SK-N-SH (cell line): ENCODE measurements around the gene RHOXF2B. TPM values are rescaled to one million over a fixed set of nuclear protein-coding genes. Genes with fewer than 3 reads are reported as not detected.

Source experiments
- CHD2 ChIP-seq: fragments of 150-350 bp; IDR thresholded peaks from 2 replicates; pipeline ENCODE4 v1.6.1; 2018; ENCODE audit warnings: low read length; ENCODE audit not compliant: partially characterized antibody
- CTCF ChIP-seq: fragments of 200-600 bp; sonication (generic); IDR thresholded peaks from 2 replicates; pipeline ENCODE4 v1.6.1; 2017; ENCODE audit warnings: antibody characterized with exemption, mild to moderate bottlenecking, moderate library complexity
- RCOR1 ChIP-seq: fragments of 150-350 bp; IDR thresholded peaks from 2 replicates; pipeline ENCODE4 v1.6.1; 2017; ENCODE audit warnings: antibody characterized with exemption, low read length
- TAF1 ChIP-seq: IDR thresholded peaks from 2 replicates; pipeline ENCODE4 v1.6.1; 2012; ENCODE audit warnings: low read depth, mild to moderate bottlenecking, low read length, moderate library complexity, borderline replicate concordance
- polyA plus RNA-seq, 3 experiments: library from polyadenylated mRNA; depleted of rRNA; stranded (reverse); fragments of >200 nt; gene quantifications; 2 replicates each; pipeline ENCODE4 v1.2.3, GENCODE V29; 2012

The RHOXF2B gene
- polyA plus RNA-seq, 1 of the 3 experiments (the other 2 are of a cell fraction), result not detected

DNA sequence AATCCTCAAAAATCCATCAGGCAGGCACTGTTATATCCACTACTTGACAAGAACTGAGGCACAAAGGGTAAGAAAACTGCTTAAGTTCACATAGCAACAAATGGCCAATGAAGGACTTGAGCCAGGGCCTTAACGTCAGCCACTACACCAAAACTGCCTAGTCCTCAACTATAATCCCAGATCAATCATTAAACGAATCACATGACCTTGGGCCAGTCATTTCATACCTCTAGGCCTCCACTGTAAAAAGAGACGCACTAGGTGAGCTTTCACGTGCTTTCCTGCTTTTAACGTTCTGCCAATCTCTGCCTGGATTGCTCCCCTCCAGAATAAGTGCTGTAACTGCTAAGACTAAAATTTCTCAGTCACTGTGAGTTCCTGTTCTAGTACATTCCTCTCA is 54.7 kb downstream of the RHOXF2B start (continued):
- no peak for TF ChIP-seq CTCF
- no peak for TF ChIP-seq TAF1
- no peak for TF ChIP-seq RCOR1
- no peak for TF ChIP-seq CHD2

Other genes with a start within 250 kb of the RHOXF2B start
- gene UPF3B, start 224.7 kb downstream of the RHOXF2B start, polyA plus RNA-seq (2012; rRNA removed), result 8.5 and 8.9 TPM in 2 replicates
- 11.8 and 14.8 TPM in 2 replicates for gene RNF113A, start 206.0 kb downstream of the RHOXF2B start, polyA plus RNA-seq (2012; rRNA removed)
- gene NDUFA1, start 205.9 kb downstream of the RHOXF2B start, polyA plus RNA-seq (2012; rRNA removed), result 96.5 and 101 TPM in 2 replicates
- 0.16 and 0.23 TPM in 2 replicates for gene AKAP14, start 181.8 kb downstream of the RHOXF2B start, polyA plus RNA-seq (2012; rRNA removed)
- 4.1 and 4.2 TPM in 2 replicates for gene NKAP, start 133.9 kb downstream of the RHOXF2B start, polyA plus RNA-seq (2012; rRNA removed)
- 0.07 TPM in 1 of 2 replicates, not detected in the other for gene RHOXF1, start 38.2 kb upstream of the RHOXF2B start, polyA plus RNA-seq (2012; rRNA removed)
- gene RHOXF2, start 80.9 kb upstream of the RHOXF2B start, polyA plus RNA-seq (2012; rRNA removed), result not detected in 2 replicates
- 1.2 and 1.5 TPM in 2 replicates for gene ZBTB33, start 173.1 kb upstream of the RHOXF2B start, polyA plus RNA-seq (2012; rRNA removed)
- 0.03 and 0.08 TPM in 2 replicates for gene TMEM255A, start 233.8 kb upstream of the RHOXF2B start, polyA plus RNA-seq (2012; rRNA removed)